ENCODE measurements around the gene RASEF. TPM values are rescaled to one million over a fixed set of nuclear protein-coding genes. Genes with fewer than 3 reads are reported as not detected.

Gene RASEF
- total RNA-seq, 1 experiment from 2014 or later: 0.12 TPM

DNA sequence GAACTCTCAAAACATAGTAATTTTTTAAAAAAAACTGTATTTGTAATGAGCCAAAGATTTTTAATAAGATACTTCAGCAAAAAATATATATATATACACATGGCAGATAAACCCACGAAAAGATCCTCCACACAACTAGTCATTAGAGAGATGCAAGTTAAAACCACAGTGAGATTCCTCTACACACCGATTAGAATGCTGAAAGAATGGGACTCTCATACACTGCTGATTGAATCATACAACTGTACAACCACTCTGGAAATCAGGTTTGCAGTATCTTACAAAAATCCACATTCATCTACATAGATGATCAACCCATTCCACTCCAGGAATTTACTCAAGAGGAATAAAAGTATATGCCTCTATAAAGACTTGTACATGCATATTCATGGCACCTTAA, 43.7 kb downstream of the RASEF start:
- no TSS peak for BruUV-seq (replicated peaks)
- Histone ChIP-seq H3K4me1 (ENCODE audit: control insufficient read depth in 1 of 2, insufficient read depth in 2 of 2, low read length in 2 of 2) (no peaks in the 10 kb centered on the region), H2AFZ (ENCODE audit: low read depth, low read length, poor library complexity, severe bottlenecking) (no peak overlapping the region), H4K20me1 (ENCODE audit: insufficient read depth) (no peaks in the 10 kb centered on the region), H3K27ac (ENCODE audit: low read depth, low read length) (no peak overlapping the region), H3K36me3 (ENCODE audit: control insufficient read depth in 1 of 2, insufficient read depth in 2 of 2, low read length in 2 of 2) (no peaks in the 10 kb centered on the region; a peak in 1 of 4 replicates), H3K4me3 (replicated peaks in 1 of 2; ENCODE audit: low read depth in 1 of 2, low read length in 2 of 2) (no peak overlapping the region), H3K79me2 (ENCODE audit: insufficient read depth, low read length) (no peaks in the 10 kb centered on the region), H3K4me2 (ENCODE audit: low read length) (no peak overlapping the region), H3K9ac (ENCODE audit: low read length) (no peak overlapping the region), H3K9me3 (ENCODE audit: control insufficient read depth in 1 of 2, insufficient read depth in 1 of 2, low read depth in 1 of 2, low read length in 2 of 2) (no peaks in the 10 kb centered on the region), H3K9me2 (ENCODE audit: insufficient read depth) (no peaks in the 10 kb centered on the region), H3K27me3 (ENCODE audit: insufficient read depth, low read length) (no peaks in the 10 kb centered on the region)
- CTCF ChIA-PET: no interaction called here
- ATAC-seq (no peak), DNase-seq (ENCODE audit: low read depth, low spot score) (no peak)
- TF ChIP-seq ZFX (IDR thresholded peaks at IDR 0.05) (no peak), EZH2phosphoT487 (IDR thresholded peaks at IDR 0.05; ENCODE audit: borderline replicate concordance) (no peak), MAX (IDR thresholded peaks at IDR 0.05) (no peak)
- TF ChIP-seq, protein P1, sequence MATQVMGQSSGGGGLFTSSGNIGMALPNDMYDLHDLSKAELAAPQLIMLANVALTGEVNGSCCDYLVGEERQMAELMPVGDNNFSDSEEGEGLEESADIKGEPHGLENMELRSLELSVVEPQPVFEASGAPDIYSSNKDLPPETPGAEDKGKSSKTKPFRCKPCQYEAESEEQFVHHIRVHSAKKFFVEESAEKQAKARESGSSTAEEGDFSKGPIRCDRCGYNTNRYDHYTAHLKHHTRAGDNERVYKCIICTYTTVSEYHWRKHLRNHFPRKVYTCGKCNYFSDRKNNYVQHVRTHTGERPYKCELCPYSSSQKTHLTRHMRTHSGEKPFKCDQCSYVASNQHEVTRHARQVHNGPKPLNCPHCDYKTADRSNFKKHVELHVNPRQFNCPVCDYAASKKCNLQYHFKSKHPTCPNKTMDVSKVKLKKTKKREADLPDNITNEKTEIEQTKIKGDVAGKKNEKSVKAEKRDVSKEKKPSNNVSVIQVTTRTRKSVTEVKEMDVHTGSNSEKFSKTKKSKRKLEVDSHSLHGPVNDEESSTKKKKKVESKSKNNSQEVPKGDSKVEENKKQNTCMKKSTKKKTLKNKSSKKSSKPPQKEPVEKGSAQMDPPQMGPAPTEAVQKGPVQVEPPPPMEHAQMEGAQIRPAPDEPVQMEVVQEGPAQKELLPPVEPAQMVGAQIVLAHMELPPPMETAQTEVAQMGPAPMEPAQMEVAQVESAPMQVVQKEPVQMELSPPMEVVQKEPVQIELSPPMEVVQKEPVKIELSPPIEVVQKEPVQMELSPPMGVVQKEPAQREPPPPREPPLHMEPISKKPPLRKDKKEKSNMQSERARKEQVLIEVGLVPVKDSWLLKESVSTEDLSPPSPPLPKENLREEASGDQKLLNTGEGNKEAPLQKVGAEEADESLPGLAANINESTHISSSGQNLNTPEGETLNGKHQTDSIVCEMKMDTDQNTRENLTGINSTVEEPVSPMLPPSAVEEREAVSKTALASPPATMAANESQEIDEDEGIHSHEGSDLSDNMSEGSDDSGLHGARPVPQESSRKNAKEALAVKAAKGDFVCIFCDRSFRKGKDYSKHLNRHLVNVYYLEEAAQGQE (IDR thresholded peaks at IDR 0.05; ENCODE audit: low read depth): no peak
- POLR2A ChIA-PET: no interaction called here
- RAD21 ChIA-PET (ENCODE audit: low non-redundant PET in 1 of 2, low total read pairs in 2 of 2, uncharacterized antibody in 2 of 2, unreplicated experiment in 2 of 2): no interaction called here
- intact Hi-C loops (cut with micrococcal nuclease): loop anchor here (10.0 kb wide), 1 partner anchor 46 kb away; the partner anchor contains the start of gene RASEF

GRCh38 chr9:83015897-83016296, 47.0 kb downstream of the RASEF start:
- Histone ChIP-seq H4K20me1 (ENCODE audit: insufficient read depth) (no peaks in the 10 kb centered on the region), H3K27ac (ENCODE audit: low read depth, low read length) (no peak overlapping the region), H3K9me3 (ENCODE audit: control insufficient read depth in 1 of 2, insufficient read depth in 1 of 2, low read depth in 1 of 2, low read length in 2 of 2) (no peaks in the 10 kb centered on the region), H3K4me2 (ENCODE audit: low read length) (no peak overlapping the region), H3K27me3 (ENCODE audit: insufficient read depth, low read length) (no peaks in the 10 kb centered on the region), H2AFZ (ENCODE audit: low read depth, low read length, poor library complexity, severe bottlenecking) (no peak overlapping the region), H3K36me3 (ENCODE audit: control insufficient read depth in 1 of 2, insufficient read depth in 2 of 2, low read length in 2 of 2) (no peaks in the 10 kb centered on the region; a peak in 1 of 4 replicates), H3K9ac (ENCODE audit: low read length) (no peak overlapping the region), H3K79me2 (ENCODE audit: insufficient read depth, low read length) (no peaks in the 10 kb centered on the region), H3K4me1 (ENCODE audit: control insufficient read depth in 1 of 2, insufficient read depth in 2 of 2, low read length in 2 of 2) (no peaks in the 10 kb centered on the region), H3K4me3 (replicated peaks in 1 of 2; ENCODE audit: low read depth in 1 of 2, low read length in 2 of 2) (no peak overlapping the region), H3K9me2 (ENCODE audit: insufficient read depth) (no peaks in the 10 kb centered on the region)
- DNase-seq (ENCODE audit: low read depth, low spot score) (no peak), ATAC-seq (no peak)
- POLR2A ChIA-PET: no interaction called here
- no TSS peak for BruUV-seq (replicated peaks)
- CTCF ChIA-PET: no interaction called here
- intact Hi-C loops (cut with micrococcal nuclease): loop anchor here (10.0 kb wide), 1 partner anchor 49 kb away; the partner anchor contains the start of gene RASEF
- RAD21 ChIA-PET (ENCODE audit: low non-redundant PET in 1 of 2, low total read pairs in 2 of 2, uncharacterized antibody in 2 of 2, unreplicated experiment in 2 of 2): no interaction called here
- TF ChIP-seq POLR2AphosphoS5 (IDR thresholded peaks at IDR 0.05; ENCODE audit: low read depth, low read length) (no peak), SRF (IDR thresholded peaks at IDR 0.05; ENCODE audit: low read depth) (no peak), CEBPB (IDR thresholded peaks at IDR 0.05; ENCODE audit: low read depth) (no peak), CBX3 (IDR thresholded peaks at IDR 0.05; ENCODE audit: low read depth) (no peak), MAX (IDR thresholded peaks at IDR 0.05) (no peak), FOSL1 (IDR thresholded peaks at IDR 0.05; ENCODE audit: low read depth) (no peak), SP1 (IDR thresholded peaks at IDR 0.05; ENCODE audit: low read depth) (no peak)
- TF ChIP-seq, protein P2, sequence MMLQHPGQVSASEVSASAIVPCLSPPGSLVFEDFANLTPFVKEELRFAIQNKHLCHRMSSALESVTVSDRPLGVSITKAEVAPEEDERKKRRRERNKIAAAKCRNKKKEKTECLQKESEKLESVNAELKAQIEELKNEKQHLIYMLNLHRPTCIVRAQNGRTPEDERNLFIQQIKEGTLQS (IDR thresholded peaks at IDR 0.05): no peak
- TF ChIP-seq, protein P3, sequence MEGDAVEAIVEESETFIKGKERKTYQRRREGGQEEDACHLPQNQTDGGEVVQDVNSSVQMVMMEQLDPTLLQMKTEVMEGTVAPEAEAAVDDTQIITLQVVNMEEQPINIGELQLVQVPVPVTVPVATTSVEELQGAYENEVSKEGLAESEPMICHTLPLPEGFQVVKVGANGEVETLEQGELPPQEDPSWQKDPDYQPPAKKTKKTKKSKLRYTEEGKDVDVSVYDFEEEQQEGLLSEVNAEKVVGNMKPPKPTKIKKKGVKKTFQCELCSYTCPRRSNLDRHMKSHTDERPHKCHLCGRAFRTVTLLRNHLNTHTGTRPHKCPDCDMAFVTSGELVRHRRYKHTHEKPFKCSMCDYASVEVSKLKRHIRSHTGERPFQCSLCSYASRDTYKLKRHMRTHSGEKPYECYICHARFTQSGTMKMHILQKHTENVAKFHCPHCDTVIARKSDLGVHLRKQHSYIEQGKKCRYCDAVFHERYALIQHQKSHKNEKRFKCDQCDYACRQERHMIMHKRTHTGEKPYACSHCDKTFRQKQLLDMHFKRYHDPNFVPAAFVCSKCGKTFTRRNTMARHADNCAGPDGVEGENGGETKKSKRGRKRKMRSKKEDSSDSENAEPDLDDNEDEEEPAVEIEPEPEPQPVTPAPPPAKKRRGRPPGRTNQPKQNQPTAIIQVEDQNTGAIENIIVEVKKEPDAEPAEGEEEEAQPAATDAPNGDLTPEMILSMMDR (IDR thresholded peaks at IDR 0.05 in 2 of 3, conservative IDR thresholded peaks at IDR 0.05 in 1 of 3; ENCODE audit: borderline replicate concordance in 1 of 3, insufficient read depth in 1 of 3, low read depth in 2 of 3, low read length in 2 of 3): no peak
